ENCODE data around the gene PPEF1.

The PPEF1 gene

GRCh38 chrX:18872621-18873020 is 165.2 kb downstream of the PPEF1 start:
- ATAC-seq (ENCODE audit: low read depth) (no peak), DNase-seq (ENCODE audit: low spot score in 2 of 2) (no peak)
- Mint-ChIP-seq H3K9me3 (peaks cover 2% of the 10 kb centered on the region), H3K36me3 (no peaks in the 10 kb centered on the region), H3K27ac (no peak overlapping the region), H3K27me3 (no peaks in the 10 kb centered on the region), H3K4me3 (no peak overlapping the region), H3K4me1 (no peaks in the 10 kb centered on the region)

GRCh38 chrX:18873189-18873791 is 165.8 kb downstream of the PPEF1 start:
- DNase-seq (ENCODE audit: low spot score in 2 of 2): no peak
- H3K27ac Mint-ChIP-seq: no peak overlapping the region
- peaks cover 2% of the 10 kb centered on the region for H3K9me3 Mint-ChIP-seq
- no peaks in the 10 kb centered on the region for H3K4me1 Mint-ChIP-seq
- H3K4me3 Mint-ChIP-seq: no peak overlapping the region
- H3K36me3 Mint-ChIP-seq: no peaks in the 10 kb centered on the region
- H3K27me3 Mint-ChIP-seq: peaks cover 1% of the 10 kb centered on the region
- no peak for ATAC-seq (ENCODE audit: low read depth)

- peaks cover 2% of the 10 kb centered on the region for H3K9me3 Mint-ChIP-seq
- no peak overlapping the region for H3K27ac Mint-ChIP-seq
- H3K36me3 Mint-ChIP-seq: no peaks in the 10 kb centered on the region
- DNase-seq (ENCODE audit: low spot score in 2 of 2) (no peak), ATAC-seq (ENCODE audit: low read depth) (no peak)
- peaks cover 3% of the 10 kb centered on the region for H3K27me3 Mint-ChIP-seq
- no peaks in the 10 kb centered on the region for H3K4me1 Mint-ChIP-seq
- H3K4me3 Mint-ChIP-seq: no peak overlapping the region
These were observed 166.4 kb downstream of the PPEF1 start for GRCh38 chrX:18873836-18874235.

- no peak for ATAC-seq (ENCODE audit: low read depth)
- Mint-ChIP-seq H3K27me3 (peaks cover 3% of the 10 kb centered on the region), H3K4me1 (no peaks in the 10 kb centered on the region), H3K36me3 (no peaks in the 10 kb centered on the region), H3K9me3 (peaks cover 2% of the 10 kb centered on the region), H3K27ac (no peak overlapping the region), H3K4me3 (no peak overlapping the region)
- DNase-seq (ENCODE audit: low spot score in 2 of 2): no peak
These were observed 167.3 kb downstream of the PPEF1 start for GRCh38 chrX:18874560-18875255.

GRCh38 chrX:18875256-18875878 is 167.9 kb downstream of the PPEF1 start:
- Mint-ChIP-seq H3K4me3 (no peak overlapping the region), H3K36me3 (no peaks in the 10 kb centered on the region), H3K4me1 (no peaks in the 10 kb centered on the region), H3K27me3 (peaks cover 3% of the 10 kb centered on the region), H3K9me3 (no peaks in the 10 kb centered on the region), H3K27ac (no peak overlapping the region)
- ATAC-seq (ENCODE audit: low read depth) (no peak), DNase-seq (ENCODE audit: low spot score in 2 of 2) (no peak)

GRCh38 chrX:18877469-18877868 is 170.0 kb downstream of the PPEF1 start:
- H3K27ac Mint-ChIP-seq: no peak overlapping the region
- H3K9me3 Mint-ChIP-seq: peaks cover 2% of the 10 kb centered on the region
- H3K36me3 Mint-ChIP-seq: no peaks in the 10 kb centered on the region
- H3K27me3 Mint-ChIP-seq: peaks cover 3% of the 10 kb centered on the region
- no peak for DNase-seq (ENCODE audit: low spot score in 2 of 2)
- ATAC-seq (ENCODE audit: low read depth): no peak
- H3K4me1 Mint-ChIP-seq: no peaks in the 10 kb centered on the region
- H3K4me3 Mint-ChIP-seq: no peak overlapping the region
